ENCODE results near the gene ZAP70.

ZAP70 gene

GRCh38 chr2:97788986-97789644, 75.7 kb downstream of the ZAP70 start:
- DNase-seq (ENCODE audit: low read depth) = no peak
